Liver (tissue), 3 donors: ENCODE data around the gene FAHD2A.
"Not testable (repeated sequence)": the region's sequence is repeated elsewhere in the genome, so short reads cannot be mapped to it uniquely, and the experiment has no call there.

ENCODE experiments used
- SP1 ChIP-seq: IDR thresholded peaks from 2 replicates; pipeline ENCODE4 v1.6.1; 2018; ENCODE audit warnings: antibody characterized with exemption, mild to moderate bottlenecking
- YY1 ChIP-seq: IDR thresholded peaks from 2 replicates; pipeline ENCODE4 v1.6.1; 2016; ENCODE audit warnings: antibody characterized with exemption, mild to moderate bottlenecking
- TF ChIP-seq, protein P1 (sequence below): fragments of 150-350 bp; IDR thresholded peaks from 2 replicates; pipeline ENCODE4 v1.5.1; 2017; ENCODE audit warnings: improper control_type of control experiment, low read depth, low read length; ENCODE audit not compliant: missing input control
- TF ChIP-seq, protein P2 (sequence below): IDR thresholded peaks from 2 replicates; pipeline ENCODE4 v1.6.1; 2016; ENCODE audit warnings: antibody characterized with exemption
- donor health status: healthy.
- donor health status: healthy.

DNA sequence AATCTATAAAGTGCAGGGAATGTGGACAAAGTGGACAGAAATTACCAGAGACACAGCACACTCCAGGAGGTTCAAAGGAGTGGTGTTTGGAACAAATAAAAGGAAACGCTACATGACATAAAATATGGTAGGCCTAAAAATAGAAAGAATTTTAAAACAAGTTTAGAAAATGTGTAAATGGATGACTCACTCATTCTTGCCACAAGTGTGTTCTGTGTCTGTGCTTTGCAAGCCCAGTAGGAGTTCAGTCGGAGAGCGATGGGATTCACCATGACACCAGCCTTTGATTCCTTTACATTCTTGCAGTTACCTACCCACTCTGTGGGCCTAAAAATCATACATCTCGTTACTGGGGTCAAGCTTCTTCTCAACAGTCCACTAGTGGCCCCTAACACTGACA, 30.9 kb downstream of the FAHD2A start:
- TF ChIP-seq, protein P1, sequence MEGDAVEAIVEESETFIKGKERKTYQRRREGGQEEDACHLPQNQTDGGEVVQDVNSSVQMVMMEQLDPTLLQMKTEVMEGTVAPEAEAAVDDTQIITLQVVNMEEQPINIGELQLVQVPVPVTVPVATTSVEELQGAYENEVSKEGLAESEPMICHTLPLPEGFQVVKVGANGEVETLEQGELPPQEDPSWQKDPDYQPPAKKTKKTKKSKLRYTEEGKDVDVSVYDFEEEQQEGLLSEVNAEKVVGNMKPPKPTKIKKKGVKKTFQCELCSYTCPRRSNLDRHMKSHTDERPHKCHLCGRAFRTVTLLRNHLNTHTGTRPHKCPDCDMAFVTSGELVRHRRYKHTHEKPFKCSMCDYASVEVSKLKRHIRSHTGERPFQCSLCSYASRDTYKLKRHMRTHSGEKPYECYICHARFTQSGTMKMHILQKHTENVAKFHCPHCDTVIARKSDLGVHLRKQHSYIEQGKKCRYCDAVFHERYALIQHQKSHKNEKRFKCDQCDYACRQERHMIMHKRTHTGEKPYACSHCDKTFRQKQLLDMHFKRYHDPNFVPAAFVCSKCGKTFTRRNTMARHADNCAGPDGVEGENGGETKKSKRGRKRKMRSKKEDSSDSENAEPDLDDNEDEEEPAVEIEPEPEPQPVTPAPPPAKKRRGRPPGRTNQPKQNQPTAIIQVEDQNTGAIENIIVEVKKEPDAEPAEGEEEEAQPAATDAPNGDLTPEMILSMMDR = not testable (repeated sequence)
- not testable (repeated sequence) for TF ChIP-seq SP1, YY1
- TF ChIP-seq, protein P2, sequence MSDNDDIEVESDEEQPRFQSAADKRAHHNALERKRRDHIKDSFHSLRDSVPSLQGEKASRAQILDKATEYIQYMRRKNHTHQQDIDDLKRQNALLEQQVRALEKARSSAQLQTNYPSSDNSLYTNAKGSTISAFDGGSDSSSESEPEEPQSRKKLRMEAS = not testable (repeated sequence)
